GM12873 (cell line): ENCODE results near the gene C1orf35.

Experiments used
- TF ChIP-seq, protein P1 (sequence below): IDR thresholded peaks from 2 replicates; pipeline ENCODE4 v1.5.1; 2012; ENCODE audit warnings: low read depth, mild to moderate bottlenecking, moderate library complexity, low read length, control low read depth; ENCODE audit not compliant: insufficient read depth; ENCODE audit errors: missing control alignments

Gene C1orf35

DNA sequence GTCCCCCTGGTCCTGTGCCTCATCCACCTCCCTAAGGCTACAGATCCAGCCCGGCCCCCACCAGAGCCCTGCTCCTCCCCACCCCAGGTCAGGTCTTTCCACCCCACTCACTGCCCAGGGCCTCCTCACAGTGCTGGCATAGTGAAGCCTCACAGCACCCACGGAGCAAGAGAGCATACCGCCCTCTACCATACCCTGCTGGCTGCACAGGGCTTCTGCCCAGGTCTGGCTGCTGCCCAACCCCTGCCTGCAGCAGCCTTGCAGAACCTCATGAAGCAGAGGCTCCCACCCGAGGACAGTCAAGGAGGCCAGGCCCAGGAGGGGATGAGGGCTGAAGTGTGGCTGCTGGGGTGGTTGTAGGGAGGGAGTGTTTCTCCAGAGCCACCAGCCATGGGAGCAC is 40.3 kb downstream of the C1orf35 start:
- TF ChIP-seq, protein P1, sequence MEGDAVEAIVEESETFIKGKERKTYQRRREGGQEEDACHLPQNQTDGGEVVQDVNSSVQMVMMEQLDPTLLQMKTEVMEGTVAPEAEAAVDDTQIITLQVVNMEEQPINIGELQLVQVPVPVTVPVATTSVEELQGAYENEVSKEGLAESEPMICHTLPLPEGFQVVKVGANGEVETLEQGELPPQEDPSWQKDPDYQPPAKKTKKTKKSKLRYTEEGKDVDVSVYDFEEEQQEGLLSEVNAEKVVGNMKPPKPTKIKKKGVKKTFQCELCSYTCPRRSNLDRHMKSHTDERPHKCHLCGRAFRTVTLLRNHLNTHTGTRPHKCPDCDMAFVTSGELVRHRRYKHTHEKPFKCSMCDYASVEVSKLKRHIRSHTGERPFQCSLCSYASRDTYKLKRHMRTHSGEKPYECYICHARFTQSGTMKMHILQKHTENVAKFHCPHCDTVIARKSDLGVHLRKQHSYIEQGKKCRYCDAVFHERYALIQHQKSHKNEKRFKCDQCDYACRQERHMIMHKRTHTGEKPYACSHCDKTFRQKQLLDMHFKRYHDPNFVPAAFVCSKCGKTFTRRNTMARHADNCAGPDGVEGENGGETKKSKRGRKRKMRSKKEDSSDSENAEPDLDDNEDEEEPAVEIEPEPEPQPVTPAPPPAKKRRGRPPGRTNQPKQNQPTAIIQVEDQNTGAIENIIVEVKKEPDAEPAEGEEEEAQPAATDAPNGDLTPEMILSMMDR: no peak

DNA sequence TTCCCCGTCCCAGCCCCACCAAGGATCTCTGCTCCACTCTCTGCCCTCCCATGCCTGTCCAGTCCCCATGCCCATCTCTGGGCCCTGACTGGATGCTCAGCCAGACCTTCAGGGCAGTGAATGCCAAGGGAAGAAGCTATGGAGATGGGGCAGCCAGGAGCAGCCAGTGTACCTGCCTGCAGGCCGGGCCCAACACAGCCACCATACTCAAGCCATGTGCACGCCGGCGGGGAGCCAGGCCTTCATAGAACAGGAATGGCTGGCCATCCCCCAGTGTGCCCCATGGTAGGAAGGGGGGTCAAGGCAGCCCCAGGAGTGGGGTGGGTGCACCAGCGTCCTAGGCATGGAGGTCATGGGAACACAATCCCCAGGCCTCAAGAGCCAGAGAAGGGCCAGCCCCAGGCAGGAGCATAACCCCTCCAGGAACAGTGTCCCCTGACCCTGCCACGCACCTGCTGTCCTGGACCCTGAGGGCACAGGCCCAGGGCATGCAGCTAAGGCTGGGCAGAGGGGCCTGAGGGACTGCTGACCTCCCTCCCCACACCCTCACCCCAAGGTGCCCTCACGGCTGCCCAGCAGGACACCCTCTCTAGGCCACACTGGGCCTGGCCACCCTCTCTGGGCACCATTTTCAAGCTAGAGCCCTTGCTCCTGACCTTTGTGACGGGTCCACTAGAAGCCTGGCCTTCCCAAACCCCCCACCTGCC is 40.9 kb downstream of the C1orf35 start:
- TF ChIP-seq, protein P1: no peak

DNA sequence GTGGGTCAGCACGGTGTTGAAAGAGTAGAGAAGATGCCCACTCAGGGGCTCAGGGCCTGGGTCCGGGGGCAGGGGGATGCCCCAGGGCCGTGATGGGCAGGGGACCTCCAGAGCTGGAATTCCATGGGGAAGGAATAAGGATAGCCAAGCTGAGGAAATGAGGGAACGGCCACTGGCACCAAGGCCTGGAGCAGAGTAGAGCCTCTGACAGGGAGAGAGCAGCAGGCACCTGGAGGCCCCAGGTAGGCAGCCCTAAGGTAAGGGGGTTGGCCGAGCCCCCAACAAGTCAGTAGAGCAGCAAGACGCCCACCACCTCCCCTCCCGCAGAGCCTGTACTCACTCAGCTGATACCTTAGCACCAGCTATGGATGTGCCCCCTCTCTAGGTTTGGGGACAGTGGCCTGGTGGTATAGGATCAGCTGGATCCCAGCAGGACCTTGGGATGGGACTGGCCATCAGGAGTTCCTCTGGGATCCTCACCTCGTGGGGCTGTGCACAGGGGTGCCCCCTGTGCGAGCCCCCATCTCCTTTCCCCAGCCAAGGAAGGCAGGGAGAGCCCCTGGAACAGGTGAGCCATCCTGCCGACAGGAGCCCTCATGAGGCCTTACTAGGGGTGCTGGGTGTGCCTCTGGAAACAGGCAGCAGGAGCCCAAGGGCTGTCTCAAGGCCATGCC is 41.6 kb downstream of the C1orf35 start:
- TF ChIP-seq, protein P1: no peak

DNA sequence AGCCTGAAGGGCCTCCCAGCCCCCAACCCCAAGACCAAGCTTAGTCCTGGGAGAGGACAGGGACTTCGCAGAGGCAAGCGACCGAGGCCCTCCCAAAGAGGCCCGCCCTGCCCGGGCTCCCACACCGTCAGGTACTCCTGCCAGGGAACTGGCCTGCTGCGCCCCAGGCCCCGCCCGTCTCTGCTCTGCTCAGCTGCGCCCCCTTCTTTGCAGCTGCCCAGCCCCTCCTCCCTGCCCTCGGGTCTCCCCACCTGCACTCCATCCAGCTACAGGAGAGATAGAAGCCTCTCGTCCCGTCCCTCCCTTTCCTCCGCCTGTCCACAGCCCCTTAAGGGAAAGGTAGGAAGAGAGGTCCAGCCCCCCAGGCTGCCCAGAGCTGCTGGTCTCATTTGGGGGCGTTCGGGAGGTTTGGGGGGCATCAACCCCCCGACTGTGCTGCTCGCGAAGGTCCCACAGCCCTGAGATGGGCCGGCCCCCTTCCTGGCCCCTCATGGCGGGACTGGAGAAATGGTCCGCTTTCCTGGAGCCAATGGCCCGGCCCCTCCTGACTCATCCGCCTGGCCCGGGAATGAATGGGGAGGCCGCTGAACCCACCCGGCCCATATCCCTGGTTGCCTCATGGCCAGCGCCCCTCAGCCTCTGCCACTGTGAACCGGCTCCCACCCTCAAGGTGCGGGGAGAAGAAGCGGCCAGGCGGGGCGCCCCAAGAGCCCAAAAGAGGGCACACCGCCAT is 42.5 kb downstream of the C1orf35 start:
- TF ChIP-seq, protein P1: no peak

DNA sequence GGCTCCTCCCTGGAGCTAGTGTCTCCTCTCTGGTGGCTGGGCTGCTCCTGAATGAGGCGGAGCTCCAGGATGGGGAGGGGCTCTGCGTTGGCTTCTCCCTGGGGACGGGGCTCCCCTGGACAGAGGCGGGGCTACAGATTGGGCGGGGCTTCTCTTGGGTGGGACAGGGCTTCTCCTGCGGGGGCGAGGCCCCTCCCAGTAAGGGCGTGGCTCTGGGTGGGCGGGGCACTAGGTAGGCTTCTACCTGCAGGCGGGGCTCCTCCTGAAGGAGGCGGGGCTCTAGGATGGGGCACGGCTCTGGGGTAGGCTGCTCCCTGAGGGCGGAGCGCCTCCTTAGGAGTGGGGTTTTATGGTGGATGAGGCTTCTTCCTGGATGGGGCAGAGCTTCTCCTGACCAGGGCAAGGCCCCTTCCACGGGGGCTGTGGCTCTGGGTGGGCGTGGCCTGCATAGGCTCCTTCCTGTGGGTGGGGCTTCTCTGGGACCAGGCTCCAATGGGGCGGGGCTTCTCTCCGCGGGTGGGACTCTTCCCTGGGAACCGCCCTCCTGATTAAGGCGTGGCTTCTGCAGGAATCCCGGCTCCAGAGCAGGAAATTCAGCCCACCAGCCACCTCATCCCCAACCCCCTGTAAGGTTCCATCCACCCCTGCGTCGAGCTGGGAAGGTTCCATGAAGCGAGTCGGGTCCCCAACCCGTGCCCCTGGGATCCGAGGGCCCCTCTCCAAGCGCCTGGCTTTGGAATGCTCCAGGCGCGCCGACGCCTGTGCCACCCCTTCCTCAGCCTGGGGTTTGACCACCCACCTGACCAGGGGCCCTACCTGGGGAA is 43.3 kb downstream of the C1orf35 start:
- TF ChIP-seq, protein P1: no peak

DNA sequence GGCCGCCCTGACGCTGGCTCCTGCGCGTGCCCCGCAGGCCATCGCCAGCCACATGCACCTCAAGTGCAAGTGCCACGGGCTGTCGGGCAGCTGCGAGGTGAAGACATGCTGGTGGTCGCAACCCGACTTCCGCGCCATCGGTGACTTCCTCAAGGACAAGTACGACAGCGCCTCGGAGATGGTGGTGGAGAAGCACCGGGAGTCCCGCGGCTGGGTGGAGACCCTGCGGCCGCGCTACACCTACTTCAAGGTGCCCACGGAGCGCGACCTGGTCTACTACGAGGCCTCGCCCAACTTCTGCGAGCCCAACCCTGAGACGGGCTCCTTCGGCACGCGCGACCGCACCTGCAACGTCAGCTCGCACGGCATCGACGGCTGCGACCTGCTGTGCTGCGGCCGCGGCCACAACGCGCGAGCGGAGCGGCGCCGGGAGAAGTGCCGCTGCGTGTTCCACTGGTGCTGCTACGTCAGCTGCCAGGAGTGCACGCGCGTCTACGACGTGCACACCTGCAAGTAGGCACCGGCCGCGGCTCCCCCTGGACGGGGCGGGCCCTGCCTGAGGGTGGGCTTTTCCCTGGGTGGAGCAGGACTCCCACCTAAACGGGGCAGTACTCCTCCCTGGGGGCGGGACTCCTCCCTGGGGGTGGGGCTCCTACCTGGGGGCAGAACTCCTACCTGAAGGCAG is 44.0 kb downstream of the C1orf35 start:
- TF ChIP-seq, protein P1: no peak
